ENCODE measurements around the gene GRM7. TPM values are rescaled to one million over a fixed set of nuclear protein-coding genes. Genes with fewer than 3 reads are reported as not detected.

Gene GRM7
- total RNA-seq, 1 experiment from 2014 or later = not detected

- RAD21 ChIA-PET (ENCODE audit: low non-redundant PET in 1 of 2, low total read pairs in 2 of 2, uncharacterized antibody in 2 of 2, unreplicated experiment in 2 of 2) = no interaction called here
- H3K36me3 ChIP-seq (ENCODE audit: control insufficient read depth in 1 of 2, insufficient read depth in 2 of 2, low read length in 2 of 2) = no peaks in the 10 kb centered on the region
- TF ChIP-seq POLR2A (IDR thresholded peaks at IDR 0.05; ENCODE audit: borderline replicate concordance, extremely low read depth, insufficient read depth, insufficient read length) (no peak), ATF3 (IDR thresholded peaks at IDR 0.05) (no peak), TCF7L2 (IDR thresholded peaks at IDR 0.05; ENCODE audit: borderline replicate concordance, extremely low read depth, insufficient read depth, insufficient read length) (no peak)
- no peaks in the 10 kb centered on the region for H3K9me2 ChIP-seq (ENCODE audit: insufficient read depth)
- no peak for ATAC-seq
- H3K9me3 ChIP-seq (ENCODE audit: control insufficient read depth in 1 of 2, insufficient read depth in 1 of 2, low read depth in 1 of 2, low read length in 2 of 2) = no peaks in the 10 kb centered on the region
- CTCF ChIA-PET = no interaction called here
- H3K79me2 ChIP-seq (ENCODE audit: insufficient read depth, low read length) = no peaks in the 10 kb centered on the region
- no TSS peak for BruUV-seq (replicated peaks)
- H3K4me2 ChIP-seq (ENCODE audit: low read length) = no peak overlapping the region
- POLR2A ChIA-PET = no interaction called here
- DNase-seq (ENCODE audit: low read depth, low spot score) = no peak
- H3K4me3 ChIP-seq (replicated peaks in 1 of 2; ENCODE audit: low read depth in 1 of 2, low read length in 2 of 2) = no peak overlapping the region
- no peaks in the 10 kb centered on the region for H4K20me1 ChIP-seq (ENCODE audit: insufficient read depth)
- no peak overlapping the region for H3K27ac ChIP-seq (ENCODE audit: low read depth, low read length)
- no peaks in the 10 kb centered on the region for H3K4me1 ChIP-seq (ENCODE audit: control insufficient read depth in 1 of 2, insufficient read depth in 2 of 2, low read length in 2 of 2)
- H3K27me3 ChIP-seq (ENCODE audit: insufficient read depth, low read length) = no peaks in the 10 kb centered on the region
- intact Hi-C loops (cut with micrococcal nuclease) = no loop called here
- H3K9ac ChIP-seq (ENCODE audit: low read length) = no peak overlapping the region
- H2AFZ ChIP-seq (ENCODE audit: low read depth, low read length, poor library complexity, severe bottlenecking) = no peak overlapping the region
These were observed 659.1 kb downstream of the GRM7 start for GRCh38 chr3:7520059-7520458.

- Histone ChIP-seq H3K9ac (ENCODE audit: low read length) (no peak overlapping the region), H3K9me3 (ENCODE audit: control insufficient read depth in 1 of 2, insufficient read depth in 1 of 2, low read depth in 1 of 2, low read length in 2 of 2) (no peaks in the 10 kb centered on the region)
- CTCF ChIA-PET = no interaction called here
These were observed 659.7 kb downstream of the GRM7 start for GRCh38 chr3:7520593-7520992.

More at GRCh38 chr3:7520593-7520992, 659.7 kb downstream of the GRM7 start:
- ATAC-seq = no peak
- no peaks in the 10 kb centered on the region for H3K79me2 ChIP-seq (ENCODE audit: insufficient read depth, low read length)
- H3K9me2 ChIP-seq (ENCODE audit: insufficient read depth) = no peaks in the 10 kb centered on the region
- no peak for DNase-seq (ENCODE audit: low read depth, low spot score)
- RAD21 ChIA-PET (ENCODE audit: low non-redundant PET in 1 of 2, low total read pairs in 2 of 2, uncharacterized antibody in 2 of 2, unreplicated experiment in 2 of 2) = no interaction called here
- H3K27me3 ChIP-seq (ENCODE audit: insufficient read depth, low read length) = no peaks in the 10 kb centered on the region
- H3K27ac ChIP-seq (ENCODE audit: low read depth, low read length) = no peak overlapping the region
- no peak overlapping the region for H3K4me2 ChIP-seq (ENCODE audit: low read length)
- no peaks in the 10 kb centered on the region for H3K36me3 ChIP-seq (ENCODE audit: control insufficient read depth in 1 of 2, insufficient read depth in 2 of 2, low read length in 2 of 2)
- no peaks in the 10 kb centered on the region for H4K20me1 ChIP-seq (ENCODE audit: insufficient read depth)
- BruUV-seq (replicated peaks) = no TSS peak
- POLR2A ChIA-PET = no interaction called here
- intact Hi-C loops (cut with micrococcal nuclease) = no loop called here
- H3K4me1 ChIP-seq (ENCODE audit: control insufficient read depth in 1 of 2, insufficient read depth in 2 of 2, low read length in 2 of 2) = no peaks in the 10 kb centered on the region
- TF ChIP-seq MAX (IDR thresholded peaks at IDR 0.05) (no peak), EGR1 (IDR thresholded peaks at IDR 0.05; ENCODE audit: low read depth) (no peak), JUND (IDR thresholded peaks at IDR 0.05) (no peak), ATF3 (IDR thresholded peaks at IDR 0.05) (no peak), YY1 (IDR thresholded peaks at IDR 0.05; ENCODE audit: extremely low read depth, insufficient replicate concordance, low read depth, low read length) (no peak), REST (IDR thresholded peaks at IDR 0.05; ENCODE audit: low read depth) (no peak), POLR2A (IDR thresholded peaks at IDR 0.05; ENCODE audit: borderline replicate concordance, extremely low read depth, insufficient read depth, insufficient read length) (no peak), SP1 (IDR thresholded peaks at IDR 0.05; ENCODE audit: low read depth) (no peak)
- H3K4me3 ChIP-seq (replicated peaks in 1 of 2; ENCODE audit: low read depth in 1 of 2, low read length in 2 of 2) = no peak overlapping the region
- no peak overlapping the region for H2AFZ ChIP-seq (ENCODE audit: low read depth, low read length, poor library complexity, severe bottlenecking)
